ENCODE results near the gene FREM2. TPM values are rescaled to one million over a fixed set of nuclear protein-coding genes. Genes with fewer than 3 reads are reported as not detected.

The FREM2 gene
- total and polyA plus RNA-seq, 2 donors (not counting 3 experiments of a cell fraction or from before 2014, with no cell fraction given), result under 0.01 TPM; not detected in 1

GRCh38 chr13:38824342-38824741 lies 137.5 kb downstream of the FREM2 start:
- no peak overlapping the region for H3K9ac ChIP-seq (replicated peaks; ENCODE audit: extremely low read depth, insufficient read depth, low read length)
- dilution Hi-C loops (cut with MboI; ENCODE audit: extremely low pct_ligation_motif_present, low sequenced_read_pairs), result no loop called here
- ChIA-PET CTCF (interaction anchor here (1.6 kb wide), 1 partner anchor 9 kb away, joined by 4 read pairs; no protein-coding TSS in a partner anchor), POLR2A (no interaction called here)
- H2AFZ ChIP-seq (ENCODE audit: low read depth, low read length), result no peak overlapping the region
- no peak overlapping the region for H3K4me2 ChIP-seq (ENCODE audit: insufficient read depth, low read length)
- H3K9me1 ChIP-seq (replicated peaks; ENCODE audit: control insufficient read depth, extremely low read depth, insufficient read depth, low read length), result no peaks in the 10 kb centered on the region
- no peaks in the 10 kb centered on the region for H3K9me3 ChIP-seq (replicated peaks; ENCODE audit: control insufficient read depth, insufficient read depth, low read length)
- no peaks in the 10 kb centered on the region for H3K79me2 ChIP-seq (ENCODE audit: control insufficient read depth, insufficient read depth, low read length)
- no peaks in the 10 kb centered on the region for H3K4me1 ChIP-seq (ENCODE audit: control insufficient read depth, extremely low read depth, insufficient read depth, low read length)
- H4K20me1 ChIP-seq (replicated peaks; ENCODE audit: control insufficient read depth, extremely low read depth, insufficient read depth, low read length), result no peaks in the 10 kb centered on the region
- H3K36me3 ChIP-seq (ENCODE audit: control insufficient read depth in 2 of 2, extremely low read depth in 1 of 2, insufficient read depth in 2 of 2, low read length in 2 of 2), result no peaks in the 10 kb centered on the region
- no peak overlapping the region for H3K27ac ChIP-seq (ENCODE audit: insufficient read depth, low read depth, low read length)
- TF ChIP-seq JUN (IDR thresholded peaks at IDR 0.05; ENCODE audit: borderline replicate concordance, insufficient read depth, insufficient read length, low read depth), result no peak
- no peak for TF ChIP-seq MYC (IDR thresholded peaks at IDR 0.05; ENCODE audit: low read depth, low read length)
- TF ChIP-seq GATA2 (IDR thresholded peaks at IDR 0.05; ENCODE audit: insufficient read depth, insufficient read length, low read depth, low read length), result no peak
- TF ChIP-seq, protein P1, sequence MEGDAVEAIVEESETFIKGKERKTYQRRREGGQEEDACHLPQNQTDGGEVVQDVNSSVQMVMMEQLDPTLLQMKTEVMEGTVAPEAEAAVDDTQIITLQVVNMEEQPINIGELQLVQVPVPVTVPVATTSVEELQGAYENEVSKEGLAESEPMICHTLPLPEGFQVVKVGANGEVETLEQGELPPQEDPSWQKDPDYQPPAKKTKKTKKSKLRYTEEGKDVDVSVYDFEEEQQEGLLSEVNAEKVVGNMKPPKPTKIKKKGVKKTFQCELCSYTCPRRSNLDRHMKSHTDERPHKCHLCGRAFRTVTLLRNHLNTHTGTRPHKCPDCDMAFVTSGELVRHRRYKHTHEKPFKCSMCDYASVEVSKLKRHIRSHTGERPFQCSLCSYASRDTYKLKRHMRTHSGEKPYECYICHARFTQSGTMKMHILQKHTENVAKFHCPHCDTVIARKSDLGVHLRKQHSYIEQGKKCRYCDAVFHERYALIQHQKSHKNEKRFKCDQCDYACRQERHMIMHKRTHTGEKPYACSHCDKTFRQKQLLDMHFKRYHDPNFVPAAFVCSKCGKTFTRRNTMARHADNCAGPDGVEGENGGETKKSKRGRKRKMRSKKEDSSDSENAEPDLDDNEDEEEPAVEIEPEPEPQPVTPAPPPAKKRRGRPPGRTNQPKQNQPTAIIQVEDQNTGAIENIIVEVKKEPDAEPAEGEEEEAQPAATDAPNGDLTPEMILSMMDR (IDR thresholded peaks at IDR 0.05; ENCODE audit: extremely low read depth in 1 of 2, insufficient read depth in 1 of 2, low read depth in 1 of 2, low read length in 2 of 2), result no peak
- no peak for TF ChIP-seq POLR2A (IDR thresholded peaks at IDR 0.05; ENCODE audit: low read depth, low read length)
- no peak for TF ChIP-seq EZH2 (IDR thresholded peaks at IDR 0.05; ENCODE audit: borderline replicate concordance, low read depth, low read length, severe bottlenecking)
- TF ChIP-seq MAX (IDR thresholded peaks at IDR 0.05; ENCODE audit: insufficient read depth, insufficient read length), result no peak
- no peak for TF ChIP-seq POLR2AphosphoS5 (IDR thresholded peaks at IDR 0.05; ENCODE audit: insufficient read depth, low read depth, low read length)
- no peak for TF ChIP-seq FOS (IDR thresholded peaks at IDR 0.05; ENCODE audit: borderline replicate concordance, insufficient read depth, low read length)
- BruUV-seq (replicated peaks), result no TSS peak
- intact Hi-C loops (cut with micrococcal nuclease), result no loop called here
- DNase-seq (ENCODE audit: low read depth, low spot score) (no peak), FAIRE-seq (no peak)
- no peak overlapping the region for H3K4me3 ChIP-seq (replicated peaks in 1 of 3; ENCODE audit: insufficient read depth in 1 of 3, low read depth in 1 of 3, low read length in 3 of 3)
- H3K27me3 ChIP-seq (ENCODE audit: control insufficient read depth in 2 of 2, insufficient read depth in 2 of 2, low read length in 2 of 2), result no peaks in the 10 kb centered on the region

Data from endothelial cell of umbilical vein (primary cell).